HEK293 (cell line): ENCODE measurements around the gene AURKAIP1.
A peak's percentile ranks its signal among the peaks of the same experiment; 100 is the strongest.

ENCODE experiments used
- CTCF ChIA-PET: fragments of 350-600 bp; formaldehyde crosslinking; extraction: SDS; loops from one replicate; lab custom pipeline; 2021; ENCODE audit warnings: antibody characterized with exemption; lab: Yijun Ruan, JAX
- POLR2A ChIA-PET: fragments of 300-600 bp; formaldehyde crosslinking; extraction: SDS; loops from one replicate; lab custom pipeline; 2020; ENCODE audit warnings: antibody characterized with exemption, inconsistent platforms; lab: Yijun Ruan, JAX
- H3K27ac ChIP-seq: fragments of 200-500 bp; sonication (Bioruptor generic); 2 replicates; pipeline ENCODE4 v1.5.1; 2014; ENCODE audit warnings: low read depth, low read length, control low read depth, inconsistent platforms; ENCODE audit errors: extremely low read depth
- H3K36me3 ChIP-seq, 2 experiments: fragments of 200-500 bp in 1 of 2; sonication (Bioruptor generic) in 1 of 2; 1 replicate in 1 of 2; 2 replicates in 1 of 2; pipeline ENCODE4 v1.5.1; 2014 to 2017; ENCODE audit warnings: inconsistent platforms in 2 of 2, low read length in 2 of 2; ENCODE audit not compliant: control insufficient read depth in 2 of 2, insufficient read depth in 1 of 2
- H3K4me1 ChIP-seq: fragments of 200-500 bp; sonication (Bioruptor generic); 2 replicates; pipeline ENCODE4 v1.5.1; 2014; ENCODE audit warnings: mild to moderate bottlenecking, low read length, inconsistent platforms; ENCODE audit not compliant: control insufficient read depth, insufficient read depth
- H3K4me3 ChIP-seq: 2 replicates; pipeline ENCODE4 v1.5.1; 2011; ENCODE audit warnings: low read depth, mild to moderate bottlenecking, control low read depth, low read length, moderate library complexity
- H3K9me3 ChIP-seq: fragments of 200-500 bp; sonication (Bioruptor generic); 2 replicates; pipeline ENCODE4 v1.5.1; 2014; ENCODE audit warnings: low read depth, low read length, inconsistent platforms; ENCODE audit not compliant: control insufficient read depth, insufficient read depth
- BCL6B ChIP-seq: fragments of 450-650 bp; formaldehyde crosslinking; IDR thresholded peaks from 2 replicates; pipeline ENCODE4 v1.5.1; 2017; ENCODE audit warnings: missing biosample characterization, missing genetic modification characterization
- ELK4 ChIP-seq: IDR thresholded peaks from 2 replicates; pipeline ENCODE4 v1.6.1; 2011; ENCODE audit warnings: mild to moderate bottlenecking, low read depth, low read length, borderline replicate concordance
- SCRT1 ChIP-seq: fragments of 450-650 bp; formaldehyde crosslinking; IDR thresholded peaks from 2 replicates; pipeline ENCODE4 v1.5.1; 2016; ENCODE audit warnings: missing biosample characterization, missing genetic modification characterization, borderline replicate concordance
- WT1 ChIP-seq: fragments of 450-650 bp; formaldehyde crosslinking; IDR thresholded peaks from 2 replicates; pipeline ENCODE4 v1.5.1; 2016; ENCODE audit warnings: missing biosample characterization, missing genetic modification characterization
- ZBTB44 ChIP-seq: fragments of 450-650 bp; IDR thresholded peaks from 2 replicates; pipeline ENCODE4 v1.5.1; 2018; ENCODE audit warnings: missing biosample characterization, mild to moderate bottlenecking, missing genetic modification characterization
- ZBTB6 ChIP-seq: fragments of 450-650 bp; formaldehyde crosslinking; IDR thresholded peaks from 2 replicates; pipeline ENCODE4 v1.5.1; 2017; ENCODE audit warnings: missing biosample characterization, missing genetic modification characterization
- ZFHX2 ChIP-seq: fragments of 450-650 bp; formaldehyde crosslinking; conservative IDR thresholded peaks from 2 replicates; pipeline ENCODE4 v1.5.1; 2016; ENCODE audit warnings: missing biosample characterization, missing genetic modification characterization
- ZFP3 ChIP-seq: fragments of 450-650 bp; formaldehyde crosslinking; IDR thresholded peaks from 2 replicates; pipeline ENCODE4 v1.5.1; 2016; ENCODE audit warnings: low read depth, missing biosample characterization, missing genetic modification characterization
- ZNF114 ChIP-seq: fragments of 450-650 bp; formaldehyde crosslinking; IDR thresholded peaks from 2 replicates; pipeline ENCODE4 v1.5.0; 2017; ENCODE audit warnings: missing biosample characterization, missing genetic modification characterization
- ZNF155 ChIP-seq: fragments of 450-650 bp; formaldehyde crosslinking; IDR thresholded peaks from 2 replicates; pipeline ENCODE4 v1.5.1; 2016; ENCODE audit warnings: missing biosample characterization, missing genetic modification characterization
- ZNF214 ChIP-seq: fragments of 450-650 bp; formaldehyde crosslinking; IDR thresholded peaks from 2 replicates; pipeline ENCODE4 v1.5.1; 2017; ENCODE audit warnings: missing biosample characterization, mild to moderate bottlenecking, missing genetic modification characterization, borderline replicate concordance
- ZNF24 ChIP-seq: fragments of 450-650 bp; formaldehyde crosslinking; IDR thresholded peaks from 2 replicates; pipeline ENCODE4 v1.5.1; 2016; ENCODE audit warnings: missing biosample characterization, missing genetic modification characterization
- ZNF423 ChIP-seq: fragments of 450-650 bp; formaldehyde crosslinking; IDR thresholded peaks from 2 replicates; pipeline ENCODE4 v1.5.1; 2016; ENCODE audit warnings: missing biosample characterization, missing genetic modification characterization
- ZNF449 ChIP-seq: fragments of 450-650 bp; formaldehyde crosslinking; IDR thresholded peaks from 2 replicates; pipeline ENCODE4 v1.5.1; 2017; ENCODE audit warnings: missing biosample characterization, mild to moderate bottlenecking, missing genetic modification characterization, moderate library complexity
- ZNF488 ChIP-seq: fragments of 450-650 bp; formaldehyde crosslinking; IDR thresholded peaks from 2 replicates; pipeline ENCODE4 v1.5.1; 2016; ENCODE audit warnings: missing biosample characterization, missing genetic modification characterization
- ZNF585B ChIP-seq: fragments of 450-650 bp; formaldehyde crosslinking; IDR thresholded peaks from 2 replicates; pipeline ENCODE4 v1.5.1; 2016; ENCODE audit warnings: missing biosample characterization, missing genetic modification characterization
- ZNF629 ChIP-seq: fragments of 450-650 bp; formaldehyde crosslinking; IDR thresholded peaks from 2 replicates; pipeline ENCODE4 v1.5.1; 2017; ENCODE audit warnings: missing biosample characterization, missing genetic modification characterization
- ZNF777 ChIP-seq: fragments of 450-650 bp; formaldehyde crosslinking; IDR thresholded peaks from 2 replicates; pipeline ENCODE4 v1.5.1; 2017; ENCODE audit warnings: missing biosample characterization, missing genetic modification characterization, borderline replicate concordance
- ZNF830 ChIP-seq: fragments of 450-650 bp; IDR thresholded peaks from 2 replicates; pipeline ENCODE4 v1.5.0; 2018; ENCODE audit warnings: missing biosample characterization, missing genetic modification characterization, low read depth, mild to moderate bottlenecking, moderate library complexity

Gene AURKAIP1

GRCh38 chr1:1419363-1419812 is 44.4 kb upstream of the AURKAIP1 start:
- Histone ChIP-seq H3K9me3 (no peaks in the 10 kb centered on the region), H3K27ac (no peak overlapping the region), H3K36me3 (no peaks in the 10 kb centered on the region), H3K4me3 (no peak overlapping the region)
- CTCF ChIA-PET = no interaction called here
- TF ChIP-seq ELK4 (no peak), ZNF777 (tag by site-specific recombination) (no peak), ZNF449 (tag by site-specific recombination) (no peak), SCRT1 (no peak), ZNF585B (no peak), ZFP3 (tag by site-specific recombination) (no peak), ZFHX2 (tag by site-specific recombination) (no peak), BCL6B (no peak), ZBTB44 (no peak), ZNF488 (no peak), ZNF830 (tag by site-specific recombination) (no peak), ZBTB6 (tag by site-specific recombination) (no peak)
- TF ChIP-seq, all 188 proteins: peak for 0
- H3K4me1 ChIP-seq = no peaks in the 10 kb centered on the region
- POLR2A ChIA-PET = no interaction called here

- Histone ChIP-seq H3K27ac (no peak overlapping the region), H3K9me3 (no peaks in the 10 kb centered on the region), H3K4me1 (no peaks in the 10 kb centered on the region), H3K4me3 (no peak overlapping the region), H3K36me3 (no peaks in the 10 kb centered on the region)
- POLR2A ChIA-PET = no interaction called here
- CTCF ChIA-PET = no interaction called here
- no peak for TF ChIP-seq ZNF114 (tag by site-specific recombination)
- TF ChIP-seq ZBTB6 (tag by site-specific recombination) = peak; percentile 45; the same call in 1 of the 2 replicates
- no peak for TF ChIP-seq ZNF214 (tag by site-specific recombination)
- no peak for TF ChIP-seq ZNF423 (tag by site-specific recombination)
- no peak for TF ChIP-seq ZNF24
- no peak for TF ChIP-seq ZNF155 (tag by site-specific recombination)
- TF ChIP-seq ZNF629 (tag by site-specific recombination) = no peak
- no peak for TF ChIP-seq WT1 (tag by site-specific recombination)
These were observed 43.7 kb upstream of the AURKAIP1 start for GRCh38 chr1:1418464-1419362.
